HG02885 (cell line): ENCODE measurements around the gene SMIM38.

ENCODE experiments used
- ATAC-seq: cut with Tn5 transposase; IDR thresholded peaks from one replicate; pipeline ENCODE4 v1.9.1; 2021; ENCODE audit warnings: mild to moderate bottlenecking; ENCODE audit not compliant: unreplicated experiment, poor library complexity

Gene SMIM38

DNA sequence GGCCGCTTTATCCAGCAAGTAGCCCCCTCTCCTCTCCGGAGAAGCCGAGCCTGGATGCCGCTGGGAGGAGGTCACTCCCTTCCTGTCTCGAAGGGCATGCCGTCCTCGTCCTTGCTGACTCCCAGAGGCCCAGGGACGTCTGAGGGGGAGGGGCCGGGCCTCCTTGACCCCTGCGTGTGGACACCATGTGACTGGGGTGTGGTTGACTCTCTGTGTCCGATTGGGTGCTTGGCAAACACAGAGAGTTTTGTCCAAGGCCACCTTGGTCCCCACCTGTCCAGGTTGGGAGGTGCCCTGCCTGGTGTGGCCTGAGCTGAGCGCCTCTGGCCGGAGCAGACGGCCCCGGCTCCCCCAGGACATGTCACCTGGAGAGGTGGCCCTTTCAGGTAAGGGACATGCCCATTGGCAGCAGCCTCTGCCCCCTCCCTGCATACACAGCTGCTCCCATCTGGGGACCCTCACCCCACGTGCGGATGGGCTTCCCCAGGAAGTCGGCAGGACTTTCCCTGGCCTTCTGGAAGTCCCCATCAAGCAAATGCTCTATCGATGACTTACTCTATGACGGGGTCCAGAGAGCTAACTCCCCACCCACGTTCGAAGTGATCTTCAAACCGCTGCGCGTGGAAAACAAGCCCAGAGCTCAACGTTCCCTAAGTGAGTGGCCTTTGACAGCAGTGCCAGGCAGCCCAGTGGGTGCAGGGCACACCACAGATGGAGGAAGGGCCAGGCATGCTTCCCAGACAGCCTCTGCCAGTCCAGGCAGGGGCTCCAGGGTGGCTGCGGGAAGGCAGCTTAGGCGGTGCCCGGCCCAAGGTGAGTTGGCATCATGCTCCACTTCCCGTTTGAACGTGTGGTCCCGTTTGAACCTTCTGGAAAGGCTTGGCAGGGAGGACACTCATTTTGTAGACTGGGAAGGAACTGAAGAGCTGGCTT is at the start of gene SMIM38:
TSS of gene SMIM38 (plus strand) at position 634 of the 933 bp plus-strand sequence. CDS start 1,912 bp downstream, outside the sequence.
- no peak for ATAC-seq

DNA sequence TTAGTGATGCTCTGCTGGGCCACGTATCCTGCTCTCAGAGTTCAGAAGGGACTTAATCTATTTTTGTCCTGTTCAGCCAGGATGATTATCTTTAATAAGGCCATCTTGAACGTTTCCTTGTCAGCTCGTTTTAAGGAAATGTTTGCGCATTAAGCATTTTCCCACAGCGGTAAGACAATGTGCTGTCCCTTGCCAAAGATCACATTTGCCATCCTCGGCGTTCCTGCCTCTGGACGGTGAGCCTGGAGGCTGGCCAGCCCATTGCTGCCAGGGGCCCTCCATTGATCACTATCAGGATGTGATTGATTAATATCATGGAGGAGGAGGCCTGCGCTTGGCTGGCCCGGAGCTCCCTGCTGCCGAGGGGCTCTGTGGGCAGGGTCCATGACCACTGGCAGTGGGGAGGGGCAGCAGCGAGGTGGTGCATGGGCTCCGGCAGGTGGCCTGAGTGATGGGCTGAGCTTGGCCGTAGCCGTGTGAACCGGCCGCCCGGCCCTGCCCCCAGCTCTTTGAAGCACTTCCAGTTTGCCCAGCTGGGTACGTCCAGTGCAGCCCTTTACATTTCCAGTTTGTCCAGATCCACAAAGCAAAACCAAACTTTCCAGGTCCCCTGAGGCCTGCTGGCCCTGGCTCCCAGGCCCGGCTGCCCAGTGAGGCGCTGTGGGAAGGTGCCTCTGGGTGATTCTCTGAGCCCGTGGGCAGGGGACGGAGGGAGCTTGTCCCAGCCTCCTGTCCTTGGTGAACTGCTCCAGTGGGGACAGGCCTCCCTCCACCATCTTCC is 49.5 kb upstream of the SMIM38 start:
- ATAC-seq, result no peak

DNA sequence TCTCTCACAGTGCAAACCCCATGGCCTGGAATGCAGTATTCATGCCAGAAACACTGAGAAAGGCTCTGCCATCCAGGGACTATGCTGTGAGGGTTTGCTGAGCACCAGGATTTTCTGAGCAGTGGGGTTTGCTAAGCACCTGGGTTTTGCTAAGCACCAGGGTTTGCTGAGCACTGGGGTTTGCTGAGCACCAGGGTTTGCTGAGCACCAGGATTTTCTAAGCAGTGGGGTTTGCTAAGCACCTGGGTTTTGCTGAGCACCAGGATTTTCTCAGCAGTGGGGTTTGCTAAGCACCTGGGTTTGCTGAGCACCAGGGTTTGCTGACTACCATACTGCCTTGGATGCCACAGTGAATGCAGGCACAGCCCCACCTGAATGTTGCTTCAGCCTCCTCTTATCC is 48.3 kb upstream of the SMIM38 start:
- no peak for ATAC-seq

DNA sequence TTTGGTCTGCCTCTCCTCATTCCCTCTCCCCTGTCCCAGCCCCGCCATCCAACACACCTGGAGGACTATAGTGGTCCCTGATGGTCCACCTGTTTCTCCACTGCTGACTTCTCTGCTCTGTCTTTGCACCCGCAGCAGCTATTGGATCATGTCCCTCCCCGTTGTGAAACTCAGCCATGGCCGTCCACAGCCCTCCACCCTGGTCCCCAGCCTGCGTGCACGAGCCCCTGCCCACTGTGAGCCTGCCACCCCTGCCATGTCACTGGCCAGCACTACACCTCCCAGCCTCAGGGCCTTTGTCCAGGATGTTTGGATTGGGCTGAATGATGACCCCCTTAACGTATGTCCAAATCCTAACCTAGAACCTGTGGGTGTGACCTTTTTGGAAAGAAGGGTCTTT is 47.7 kb upstream of the SMIM38 start:
- no peak for ATAC-seq

DNA sequence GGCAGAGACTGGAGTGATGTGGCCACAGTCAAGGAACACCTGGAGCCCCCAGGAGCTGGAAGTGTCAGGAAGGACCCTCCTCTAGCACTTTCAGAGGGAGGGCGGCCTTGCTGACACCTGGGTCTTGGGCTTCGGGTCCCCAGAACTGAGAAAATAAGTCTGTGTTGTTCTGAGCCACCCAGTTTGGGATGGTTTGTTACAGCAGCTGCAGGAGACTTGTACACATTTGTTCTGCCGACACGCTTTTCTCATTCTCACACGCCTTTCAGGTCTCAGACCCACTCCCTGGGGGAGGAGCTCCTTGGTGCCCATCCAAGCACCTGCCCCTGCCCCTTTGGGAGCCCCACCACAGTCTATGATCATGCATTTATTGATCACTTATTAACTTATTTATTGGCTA is 47.2 kb upstream of the SMIM38 start:
- ATAC-seq, result no peak

DNA sequence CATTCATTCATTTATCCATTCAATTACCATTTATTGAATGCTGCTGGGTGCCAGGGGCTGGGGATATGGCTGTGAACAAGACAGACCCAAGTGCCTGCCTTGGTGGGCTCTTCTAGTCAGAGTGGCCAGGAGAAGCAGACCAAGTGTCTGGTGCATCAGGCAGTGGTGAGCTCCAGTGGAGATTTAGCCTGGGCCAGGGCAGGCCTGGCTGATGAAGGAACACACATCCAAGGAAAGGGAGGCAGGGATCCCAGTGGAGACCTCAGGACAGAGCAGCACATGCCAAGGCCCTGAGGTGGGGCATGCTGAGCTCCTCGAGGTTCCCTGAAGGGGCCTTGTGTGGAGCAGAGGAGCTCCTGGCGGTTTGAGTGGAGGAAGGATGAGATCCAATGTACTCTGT is 46.6 kb upstream of the SMIM38 start:
- no peak for ATAC-seq

DNA sequence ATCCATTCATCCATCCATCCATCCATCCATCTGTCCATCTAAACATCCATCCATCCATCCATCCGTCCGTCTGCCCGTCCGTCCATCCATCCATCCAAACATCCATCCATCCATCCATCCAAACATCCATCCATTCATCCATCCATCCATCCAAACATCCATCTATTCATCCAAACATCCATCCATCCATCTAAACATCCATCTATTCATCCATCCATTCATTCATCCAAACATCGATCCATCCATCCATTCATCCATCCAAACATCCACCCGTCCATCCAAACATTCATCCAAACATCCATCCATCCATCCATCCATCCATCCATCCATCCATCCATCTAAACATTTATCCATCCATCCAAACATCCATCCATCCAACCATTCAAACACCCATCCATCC is 45.3 kb upstream of the SMIM38 start:
- ATAC-seq, result no peak

DNA sequence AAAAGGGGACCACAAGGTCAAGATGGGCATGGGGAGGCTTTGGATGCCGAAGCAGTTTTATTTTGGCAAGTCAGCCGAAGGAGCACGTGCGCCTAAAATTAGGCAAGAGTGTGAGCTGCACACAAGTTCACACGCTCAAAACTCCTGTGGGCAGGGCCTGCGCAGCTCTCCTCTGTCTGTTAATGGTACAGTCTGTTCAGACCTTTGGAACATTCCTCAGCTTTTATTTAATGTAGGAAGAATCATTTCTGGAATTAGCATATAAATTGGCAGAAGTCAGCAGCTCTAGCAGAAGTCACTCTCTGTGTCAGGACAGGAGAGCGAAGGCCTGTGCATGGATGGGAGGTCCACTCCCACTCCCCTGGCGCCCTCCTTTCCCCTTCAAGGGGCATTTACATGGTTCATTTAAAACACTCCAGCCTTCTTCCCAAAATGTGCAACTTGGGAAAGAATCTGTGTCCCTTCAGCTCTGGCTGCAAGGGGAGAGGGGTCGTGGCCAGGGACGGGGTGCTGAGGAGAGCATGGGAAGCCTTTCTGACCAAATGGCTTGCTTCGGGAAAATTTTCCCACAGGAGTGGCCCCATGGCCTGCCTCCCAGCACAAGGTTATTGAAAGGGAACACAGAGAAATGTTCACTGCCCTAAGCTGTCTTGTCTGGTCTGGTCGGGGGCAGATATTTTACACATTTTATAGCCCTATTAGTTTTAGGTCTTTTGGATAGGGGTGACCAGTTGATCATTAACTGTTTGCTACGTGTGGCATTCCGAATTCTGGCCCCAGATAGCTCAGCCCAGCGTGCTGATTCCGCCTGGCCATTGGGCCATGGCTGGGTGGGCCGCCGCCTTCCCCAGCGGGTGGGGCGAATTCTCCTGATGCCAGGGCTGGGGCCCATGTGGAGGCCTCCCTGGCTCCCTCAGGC is 43.9 kb upstream of the SMIM38 start:
- ATAC-seq, result no peak

DNA sequence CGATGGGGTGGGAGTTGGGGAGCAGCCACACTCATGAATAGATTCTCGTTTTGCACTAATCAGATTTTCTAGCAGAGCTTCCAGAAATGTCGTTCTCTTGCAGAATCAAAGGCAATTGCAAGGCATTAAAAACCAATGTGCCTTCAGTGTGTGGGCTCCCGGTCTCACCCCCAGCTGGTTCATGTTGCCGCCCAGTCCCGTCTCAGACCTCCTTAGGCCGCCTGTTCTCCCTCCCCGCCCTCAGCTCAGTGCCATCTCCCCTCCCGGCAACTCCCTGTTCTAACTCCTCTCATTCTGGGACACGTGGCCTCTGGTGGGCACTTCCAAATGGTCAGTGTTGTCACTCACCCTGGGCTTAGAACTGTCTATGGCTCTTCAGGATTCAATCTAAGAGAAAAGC is 42.5 kb upstream of the SMIM38 start:
- no peak for ATAC-seq

DNA sequence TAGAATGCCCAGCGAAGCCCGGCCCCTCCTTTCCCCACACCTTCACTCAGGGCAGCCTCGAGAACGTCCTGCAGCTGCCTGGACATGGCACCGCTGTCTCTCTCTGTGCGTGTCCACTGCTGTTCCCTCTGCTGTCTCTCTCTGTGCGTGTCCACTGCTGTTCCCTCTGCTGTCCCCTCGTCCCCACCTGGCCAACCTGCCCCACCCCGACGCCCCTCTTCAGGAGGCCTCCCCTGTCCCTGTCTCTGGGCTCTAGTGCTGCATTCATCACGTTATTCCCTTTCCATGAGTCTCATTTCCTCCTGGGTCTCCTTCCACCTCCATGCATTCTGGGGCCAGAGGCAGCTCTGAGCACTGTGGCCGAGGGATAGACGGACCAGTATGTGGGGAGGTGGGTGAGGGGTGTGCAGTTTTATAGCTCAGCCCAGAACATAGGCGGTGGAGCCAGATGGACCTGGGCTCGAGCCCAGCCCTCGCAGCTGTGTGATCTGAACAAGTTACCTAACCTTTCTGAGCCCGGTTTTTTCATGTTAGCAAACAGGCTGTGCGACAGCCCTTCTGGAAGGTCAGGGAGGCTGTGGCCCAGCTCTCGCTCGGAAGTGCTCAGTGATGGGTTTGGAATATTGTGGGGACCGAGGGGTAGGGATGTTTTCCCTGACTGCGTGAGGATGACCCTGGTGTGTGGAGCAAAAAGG is 41.9 kb upstream of the SMIM38 start:
- no peak for ATAC-seq

DNA sequence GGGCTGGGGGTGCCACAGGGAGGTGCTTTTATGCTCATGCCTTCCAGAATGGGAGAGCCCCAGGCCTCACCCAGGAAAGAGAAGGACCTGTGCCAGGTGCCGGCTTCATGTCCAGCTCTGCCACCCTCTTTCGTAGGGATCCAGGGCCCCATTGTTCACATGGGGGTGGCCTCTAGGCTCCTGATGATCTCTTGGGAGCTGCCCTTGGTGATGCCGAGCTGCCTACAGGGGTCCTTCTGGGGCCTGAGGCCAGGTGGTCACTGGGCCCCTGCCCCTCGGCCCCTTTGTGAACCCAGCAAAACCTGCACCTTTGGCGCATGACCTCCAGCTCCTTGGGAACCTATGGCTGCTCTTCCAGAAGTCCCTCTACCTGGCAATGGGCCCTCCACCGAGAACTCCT is 41.4 kb upstream of the SMIM38 start:
- ATAC-seq, result no peak

DNA sequence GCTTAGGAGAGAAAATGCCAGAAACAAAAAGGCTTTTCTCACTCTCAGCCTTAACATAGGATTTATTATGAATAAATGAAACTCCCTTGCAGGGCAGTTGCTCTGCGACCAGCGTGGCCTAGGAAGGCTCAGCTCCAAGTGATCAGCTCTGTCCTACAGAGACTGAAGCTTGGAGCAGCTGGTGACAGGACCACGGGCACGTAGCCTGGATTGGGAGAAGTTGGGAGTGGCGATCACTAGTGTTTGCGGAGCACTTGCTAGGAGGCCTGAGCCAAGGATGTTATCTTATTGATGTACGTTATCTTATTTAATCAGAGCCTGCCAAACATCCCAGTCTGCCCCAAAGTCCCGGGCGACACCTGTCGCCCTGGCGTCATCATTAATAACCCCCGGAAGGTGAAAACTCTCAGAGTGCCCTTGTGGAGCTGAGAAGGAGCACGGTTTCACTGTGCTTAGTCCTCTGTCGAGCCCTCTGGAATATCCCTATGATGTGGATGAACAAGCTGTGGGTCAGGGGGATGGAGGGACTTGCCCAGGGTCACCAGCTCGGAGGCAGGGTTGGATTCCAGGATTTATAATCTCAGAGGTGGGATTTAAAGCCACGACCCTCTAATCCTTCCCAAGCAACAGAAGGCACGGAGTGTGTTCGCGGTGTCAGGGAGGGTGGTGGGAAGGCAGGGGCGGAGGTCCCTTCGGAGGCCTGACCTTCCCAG is 40.8 kb upstream of the SMIM38 start:
- ATAC-seq, result no peak

DNA sequence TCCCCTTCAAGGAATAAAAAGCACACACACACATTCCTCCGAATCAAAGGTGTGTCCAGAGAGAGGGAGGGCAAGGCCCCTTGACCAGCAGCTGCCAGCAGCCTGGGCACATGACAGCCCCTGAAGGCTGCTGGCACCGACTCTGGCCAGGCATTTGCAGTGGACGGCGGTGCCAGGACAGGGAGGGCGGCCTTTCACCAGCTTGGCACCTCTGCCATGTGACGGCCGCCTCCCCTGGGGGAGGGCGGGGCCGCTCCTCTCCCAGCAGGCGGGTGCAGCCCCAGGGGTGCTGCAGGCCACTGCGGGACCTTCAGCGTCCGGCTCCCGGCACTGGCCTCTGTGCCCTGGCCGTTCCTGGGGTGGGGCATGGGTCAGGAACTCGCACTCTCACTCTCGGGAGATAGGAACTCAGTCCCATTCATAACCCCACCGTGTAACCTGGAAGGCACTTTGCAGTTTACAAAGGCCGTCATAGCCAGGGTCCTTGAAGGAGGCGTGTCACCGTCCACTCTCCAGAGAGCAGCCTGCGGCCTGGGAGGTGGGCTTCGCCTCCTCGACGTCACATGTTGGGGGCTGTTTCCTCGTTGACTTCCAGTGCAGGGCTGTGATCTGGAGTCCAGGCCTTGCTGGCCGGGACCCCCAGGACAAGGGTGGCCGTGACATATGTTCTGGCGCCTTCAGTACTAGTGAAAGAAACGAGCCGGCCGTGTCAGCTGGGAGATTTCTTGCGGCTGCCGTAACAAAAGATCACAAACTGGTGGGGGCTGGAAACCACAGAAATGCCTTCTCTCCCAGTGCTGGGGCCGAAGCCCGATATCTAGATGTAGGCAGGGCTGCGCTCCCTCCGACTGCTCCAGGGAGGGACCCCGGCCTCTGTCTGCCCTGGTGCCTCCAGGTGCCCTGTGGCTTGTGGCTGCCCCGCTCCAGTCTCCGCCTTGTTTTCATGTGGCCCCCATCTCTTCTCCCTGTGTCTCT is 39.9 kb upstream of the SMIM38 start:
- ATAC-seq, result no peak

DNA sequence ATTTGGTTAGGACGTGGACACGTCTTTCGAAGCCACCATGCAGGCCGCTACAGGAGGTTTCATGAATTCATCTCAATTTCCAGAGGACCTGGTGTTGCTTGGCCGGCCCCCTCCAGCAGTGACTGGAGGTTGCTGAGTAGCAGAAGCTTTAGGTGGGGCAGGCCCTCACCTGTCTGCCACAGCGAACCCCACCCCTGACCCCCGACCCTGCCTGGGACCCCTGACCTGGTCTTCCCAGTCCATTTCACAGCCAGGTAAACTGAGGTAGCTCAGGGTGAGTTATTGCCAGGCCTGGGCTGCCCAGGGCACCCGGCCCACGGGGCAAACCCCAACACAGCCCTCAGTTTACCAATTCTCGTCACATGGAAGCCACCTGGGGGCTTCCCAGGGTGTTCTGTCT is 39.1 kb upstream of the SMIM38 start:
- no peak for ATAC-seq

DNA sequence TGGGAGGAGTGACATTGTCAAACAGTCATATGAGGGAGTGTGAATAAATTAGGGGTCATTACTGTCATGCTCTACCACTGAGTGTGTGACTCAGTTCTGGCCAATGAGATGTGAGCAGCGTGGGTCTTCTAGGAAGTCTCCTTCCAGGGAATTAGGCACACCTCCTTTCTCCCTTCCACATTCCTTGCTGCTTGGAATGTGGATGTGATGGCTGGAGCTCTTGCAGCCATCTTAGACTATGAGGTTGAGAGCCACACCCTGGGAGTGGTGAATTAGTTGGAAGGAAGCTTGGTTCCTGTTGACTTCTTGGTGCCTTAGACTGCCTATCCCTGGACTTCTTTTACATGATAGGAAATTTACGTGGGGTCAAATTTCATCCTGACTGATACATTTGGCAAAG is 36.5 kb upstream of the SMIM38 start:
- ATAC-seq, result no peak

DNA sequence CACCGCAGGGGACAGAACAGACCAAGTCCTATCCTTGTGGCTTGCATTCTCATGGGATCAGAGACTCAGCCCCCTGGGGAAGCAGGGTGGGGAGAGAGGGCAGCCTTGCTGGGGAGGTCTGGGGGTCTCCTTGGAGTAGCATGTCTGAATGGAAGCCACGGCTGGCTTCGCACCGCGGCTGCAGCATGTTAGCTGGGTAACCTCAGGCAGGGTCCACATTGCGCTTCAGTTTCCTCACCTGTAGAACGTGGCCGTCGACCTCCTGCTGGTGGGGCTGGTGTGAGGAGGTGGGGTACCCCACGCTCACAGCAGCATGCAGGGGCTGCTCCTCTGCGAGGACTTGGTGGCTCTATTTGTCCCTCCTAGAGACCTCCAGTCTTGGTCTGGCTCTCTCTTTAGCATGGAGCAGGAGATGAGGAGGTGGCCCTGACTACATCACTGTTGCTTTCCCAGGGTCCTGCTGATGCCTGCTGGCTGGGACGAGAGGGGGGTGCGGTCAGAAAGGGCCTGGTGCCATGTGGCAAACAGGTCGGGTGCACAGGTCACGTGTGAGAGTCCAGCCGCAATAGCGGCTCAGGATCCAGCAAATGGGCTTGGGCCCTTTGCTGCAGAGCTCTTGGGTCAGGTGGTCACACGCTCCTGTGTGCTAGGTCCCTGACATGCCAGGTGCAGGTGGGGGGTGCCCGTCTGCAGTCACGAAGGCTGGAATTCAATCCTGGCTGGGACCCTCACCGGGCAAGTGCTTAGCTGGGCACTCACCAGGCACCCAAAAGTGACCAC is 35.4 kb upstream of the SMIM38 start:
- ATAC-seq, result no peak

DNA sequence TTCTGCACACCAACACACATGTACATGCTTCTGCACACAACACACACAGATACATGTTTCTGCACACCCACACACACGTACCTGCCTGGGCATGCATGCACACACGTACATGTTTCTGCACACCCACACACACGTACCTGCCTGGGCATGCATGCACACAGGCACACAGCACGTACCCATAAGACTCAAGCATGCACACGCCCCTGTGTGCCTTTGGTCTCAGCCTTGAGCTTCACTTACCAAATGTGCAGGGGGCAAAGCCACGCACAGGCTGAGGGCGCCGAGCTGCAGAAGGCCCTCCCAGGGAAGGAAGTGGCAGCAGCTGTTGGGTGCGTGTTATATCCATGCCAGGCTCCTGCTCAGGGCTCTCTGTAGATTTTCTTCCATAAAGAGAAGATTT is 34.7 kb upstream of the SMIM38 start:
- no peak for ATAC-seq
